ENCODE results near the gene GRID1.

The GRID1 gene

DNA sequence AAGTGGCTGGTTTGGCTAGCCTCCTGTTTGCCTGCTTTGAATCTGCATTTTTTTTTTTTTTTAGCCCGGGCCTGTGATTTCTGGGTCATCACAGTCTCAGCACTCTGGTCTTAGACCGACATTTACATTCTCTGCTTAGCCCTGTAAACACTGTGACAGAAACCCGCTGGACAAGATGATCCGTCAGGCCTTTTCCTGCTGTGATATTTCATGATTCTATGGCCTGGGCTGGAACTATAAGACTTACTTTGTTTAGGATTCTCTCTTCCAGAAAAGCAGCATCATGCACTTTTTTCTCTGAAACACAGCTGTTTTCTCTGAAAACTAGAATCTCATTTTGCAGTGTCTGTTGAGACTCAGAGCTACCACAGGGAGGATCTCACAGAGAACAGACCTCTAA lies 705.5 kb downstream of the GRID1 start:
- DNase-seq (ENCODE audit: low read depth, low spot score), result no peak

DNA sequence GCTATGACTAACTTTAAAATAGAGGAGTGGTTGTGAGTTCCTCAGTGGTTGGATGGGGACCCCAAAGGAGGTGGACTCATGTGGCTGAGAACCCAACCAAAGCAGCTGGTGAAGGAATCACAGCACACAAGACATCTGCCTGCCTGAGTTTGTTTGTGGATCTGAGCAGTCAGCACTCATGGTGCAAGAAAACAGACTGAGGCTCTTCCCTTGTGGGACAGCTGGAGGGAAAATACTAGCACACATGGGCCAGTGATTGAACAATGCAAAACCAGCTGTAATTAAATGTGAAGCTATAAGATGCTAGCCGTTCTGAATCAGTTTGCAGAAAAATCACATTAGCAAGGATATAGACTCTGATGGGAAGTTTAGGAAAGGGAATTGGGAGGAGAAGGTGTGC lies 707.3 kb downstream of the GRID1 start:
- no peak for DNase-seq (ENCODE audit: low read depth, low spot score)

DNA sequence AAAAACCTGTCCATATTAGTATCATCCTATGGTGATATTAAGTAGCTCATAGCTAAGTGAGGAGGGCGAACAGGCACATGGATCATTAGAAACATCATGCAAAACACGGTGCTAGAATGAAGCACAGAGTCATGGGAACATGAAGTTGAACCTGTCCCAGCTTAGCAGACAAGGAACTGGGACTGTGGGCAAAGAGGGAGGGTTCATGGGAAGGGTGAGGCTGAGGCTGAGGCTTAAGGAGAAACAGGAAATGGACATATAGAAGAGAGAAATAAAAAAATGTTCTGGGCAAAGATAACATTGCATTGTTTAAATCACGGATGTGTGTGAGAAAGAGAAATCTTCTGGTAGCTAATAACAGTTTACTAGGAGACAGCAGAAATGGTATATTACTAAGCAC lies 708.1 kb downstream of the GRID1 start:
- DNase-seq (ENCODE audit: low read depth, low spot score), result no peak

DNA sequence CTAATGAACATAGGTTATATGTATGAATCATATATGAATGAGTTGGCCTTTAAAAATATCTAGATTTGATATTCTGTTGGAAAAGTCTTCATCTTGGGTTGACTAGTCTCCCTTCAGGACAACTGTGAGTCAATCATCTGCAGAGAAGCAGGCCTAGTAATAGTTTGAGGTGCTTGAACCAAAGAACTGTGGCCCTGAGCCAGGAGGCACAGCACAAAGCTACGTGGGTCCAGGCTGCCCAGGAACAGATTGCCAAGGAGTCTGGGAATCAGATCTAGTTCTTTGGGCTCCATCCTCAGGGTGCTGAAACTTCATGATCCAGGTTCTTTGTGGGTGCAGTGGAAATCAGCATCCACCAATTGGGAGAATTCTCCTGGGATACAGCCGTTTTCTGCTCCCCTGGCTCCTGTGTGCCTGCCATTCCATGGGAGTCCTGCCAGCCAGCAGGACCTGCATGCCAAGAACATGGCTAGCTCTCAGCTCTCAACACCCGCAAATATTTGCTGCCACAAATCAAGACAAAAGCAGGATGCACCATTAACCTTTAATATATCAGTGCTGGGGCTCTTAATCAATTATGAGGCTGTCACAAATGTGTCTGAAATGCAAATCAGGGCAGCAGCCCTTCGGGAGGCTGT lies 709.0 kb downstream of the GRID1 start:
- DNase-seq (ENCODE audit: low read depth, low spot score), result peak; percentile 62

DNA sequence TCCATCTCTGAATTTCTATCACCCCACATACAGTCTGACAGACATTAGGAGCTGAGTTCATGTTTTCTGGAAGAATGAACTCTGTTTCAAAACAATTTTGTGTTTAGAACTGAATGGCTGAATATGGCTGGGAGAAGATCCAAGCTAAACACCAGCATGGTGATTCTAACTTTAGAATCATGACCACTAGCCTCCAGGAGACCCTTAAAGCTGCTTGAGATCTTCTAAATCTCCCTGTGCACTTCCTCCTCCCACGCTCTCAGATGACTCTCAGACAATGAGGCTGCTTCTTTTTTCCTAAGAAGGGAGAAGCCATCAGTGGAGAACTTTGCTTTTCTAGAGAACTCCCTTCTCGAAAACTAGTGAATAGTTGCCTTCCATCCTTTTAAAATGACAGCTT lies 711.2 kb downstream of the GRID1 start:
- DNase-seq (ENCODE audit: low read depth, low spot score), result peak; percentile 68

DNA sequence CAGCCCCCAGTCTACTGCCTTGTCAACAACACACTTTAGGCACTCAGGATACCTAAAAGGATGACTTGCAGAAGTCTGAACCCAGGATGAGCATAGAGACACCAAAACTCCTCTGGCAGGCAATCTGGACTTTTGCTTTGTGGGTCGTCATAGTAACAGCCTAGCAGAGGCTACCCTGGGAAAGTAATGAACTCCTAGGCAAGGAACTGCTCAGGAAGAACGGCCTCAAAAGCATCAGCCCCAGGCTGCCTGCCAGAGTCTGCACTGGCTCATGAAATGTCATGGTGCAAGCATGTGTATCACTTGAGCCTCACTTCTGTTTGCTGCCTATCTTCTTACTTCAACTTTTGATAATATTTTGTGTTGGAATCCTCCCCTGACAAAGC lies 715.1 kb downstream of the GRID1 start:
- DNase-seq (ENCODE audit: low read depth, low spot score), result peak; percentile 39

DNA sequence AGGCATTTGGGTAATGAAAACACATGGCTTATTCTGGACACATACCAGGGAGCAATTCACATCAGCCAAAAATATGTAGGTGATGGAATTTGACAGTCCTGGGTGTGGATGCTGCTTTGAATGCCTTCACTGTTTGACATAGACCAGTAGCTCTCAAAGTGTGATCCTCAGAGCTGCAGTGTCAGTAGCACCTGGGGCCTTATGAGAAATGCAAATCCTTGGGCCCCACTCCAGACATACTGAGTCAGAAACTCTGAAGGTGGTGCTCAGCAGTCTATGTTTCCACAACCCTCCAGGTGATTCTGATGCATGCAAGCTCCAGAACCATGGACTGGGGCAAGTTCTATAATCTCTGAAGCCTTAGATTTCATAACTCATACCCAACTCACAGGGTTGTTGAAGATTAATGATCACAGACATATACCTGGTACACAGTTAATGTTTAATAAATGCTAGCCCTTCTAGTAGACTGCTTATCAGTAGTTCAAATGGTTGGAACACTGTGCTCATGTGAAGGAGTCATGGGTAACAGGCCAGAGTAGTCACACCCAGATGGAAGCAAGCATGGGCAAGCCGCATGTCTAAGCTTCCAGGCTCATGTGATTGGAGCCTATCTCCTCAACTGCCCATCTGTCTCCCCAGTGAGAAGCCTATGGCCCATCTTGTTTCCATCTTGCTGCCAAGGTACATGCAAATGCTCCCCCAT lies 715.7 kb downstream of the GRID1 start:
- no peak for DNase-seq (ENCODE audit: low read depth, low spot score)

DNA sequence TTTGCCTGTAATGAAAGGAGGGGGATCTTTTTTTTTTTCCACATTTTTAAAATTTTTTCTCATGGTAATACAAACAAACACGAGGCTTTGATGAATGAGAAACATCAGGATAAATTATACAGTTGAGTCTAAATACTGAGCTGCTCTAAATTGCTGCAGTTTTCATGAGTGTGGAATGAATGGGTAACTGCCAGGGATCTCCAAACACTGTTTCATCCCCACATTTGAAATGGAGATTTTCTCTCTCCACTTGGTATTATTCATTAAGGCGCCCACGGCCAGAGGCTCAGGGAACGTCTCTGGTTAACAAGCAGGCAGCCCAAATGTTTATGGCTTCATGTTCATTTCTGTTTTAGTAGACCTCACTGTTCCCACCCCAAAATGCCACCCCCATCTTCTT lies 717.1 kb downstream of the GRID1 start:
- peak; percentile 74 for DNase-seq (ENCODE audit: low read depth, low spot score)

DNA sequence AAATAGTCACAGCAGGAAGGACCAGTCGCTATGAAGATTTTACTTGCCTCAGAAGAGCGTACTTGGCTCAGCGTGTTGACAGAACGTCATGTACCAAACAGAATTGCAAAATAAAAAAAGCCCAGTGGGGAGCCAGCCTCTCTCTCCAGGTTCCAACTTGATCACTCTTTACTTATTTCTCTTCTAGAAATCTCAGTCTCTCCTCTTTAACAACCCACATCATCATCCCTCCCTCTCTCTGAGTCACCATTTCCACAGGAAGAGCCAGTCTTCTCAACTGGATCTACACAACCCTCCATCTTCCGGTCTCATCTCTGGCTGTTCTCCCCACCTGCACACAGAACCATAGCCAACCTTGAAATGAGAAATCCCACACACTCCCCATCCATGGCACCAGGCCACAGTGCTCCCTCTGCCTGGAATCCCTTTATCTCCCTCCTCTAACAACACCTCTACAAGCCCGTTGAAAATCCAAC lies 718.3 kb downstream of the GRID1 start:
- DNase-seq (ENCODE audit: low read depth, low spot score), result peak; percentile 31

DNA sequence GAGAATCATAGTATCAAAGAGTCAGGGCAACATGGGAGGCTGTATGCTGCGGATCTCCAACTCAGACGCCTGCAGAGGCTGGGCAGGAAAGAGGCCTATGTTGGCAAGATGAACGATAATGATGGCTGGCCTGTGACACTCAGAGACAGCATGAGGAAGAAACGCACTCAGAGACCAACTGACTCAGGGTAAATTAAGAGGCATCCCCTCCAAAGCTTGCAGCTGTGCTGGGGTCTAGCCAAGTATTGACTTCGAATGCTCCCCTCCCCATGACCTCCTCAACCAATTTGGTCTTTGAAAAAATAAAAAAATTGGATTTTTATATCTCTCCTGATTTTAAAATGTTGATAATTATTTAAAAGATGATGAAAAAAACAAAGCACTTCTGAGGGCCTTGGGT lies 718.9 kb downstream of the GRID1 start:
- no peak for DNase-seq (ENCODE audit: low read depth, low spot score)

DNA sequence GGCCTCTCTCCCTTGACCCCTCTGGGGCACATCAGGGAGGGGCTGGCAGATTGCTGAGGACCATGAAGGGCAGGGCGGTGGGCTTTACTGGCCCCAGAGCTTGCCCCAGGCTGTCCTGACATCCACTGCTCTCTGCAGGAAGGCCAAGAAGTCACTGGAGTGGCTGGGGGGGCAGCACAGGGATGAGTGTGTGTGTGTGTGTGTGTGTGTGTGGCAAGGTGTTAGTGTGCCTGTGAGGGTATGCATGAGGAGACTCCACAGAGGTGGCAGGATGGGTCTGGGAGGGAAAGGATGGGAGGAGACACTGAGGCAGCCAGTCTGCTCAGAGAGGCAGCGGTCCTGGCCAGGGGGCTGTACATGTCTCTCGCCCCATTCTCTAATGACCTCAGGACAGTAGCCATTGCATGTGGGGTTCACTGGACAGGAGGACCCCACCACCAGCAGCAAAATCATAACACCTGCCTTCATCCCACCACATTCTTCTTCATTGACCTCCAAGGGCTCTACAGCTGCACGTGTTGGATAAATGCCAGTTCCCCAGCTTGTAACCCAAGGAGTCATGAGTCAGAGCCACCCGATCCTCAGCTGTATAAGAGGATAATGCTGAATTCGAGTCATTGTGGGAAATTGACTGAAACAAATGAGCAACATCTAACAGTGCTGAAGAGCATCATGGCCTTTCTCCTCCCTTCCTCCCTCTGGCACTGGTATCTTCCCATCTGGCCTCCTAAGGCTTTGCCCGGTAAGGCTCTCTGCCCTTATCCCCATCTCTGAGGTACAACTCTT lies 720.5 kb downstream of the GRID1 start:
- DNase-seq (ENCODE audit: low read depth, low spot score), result peak; percentile 65

DNA sequence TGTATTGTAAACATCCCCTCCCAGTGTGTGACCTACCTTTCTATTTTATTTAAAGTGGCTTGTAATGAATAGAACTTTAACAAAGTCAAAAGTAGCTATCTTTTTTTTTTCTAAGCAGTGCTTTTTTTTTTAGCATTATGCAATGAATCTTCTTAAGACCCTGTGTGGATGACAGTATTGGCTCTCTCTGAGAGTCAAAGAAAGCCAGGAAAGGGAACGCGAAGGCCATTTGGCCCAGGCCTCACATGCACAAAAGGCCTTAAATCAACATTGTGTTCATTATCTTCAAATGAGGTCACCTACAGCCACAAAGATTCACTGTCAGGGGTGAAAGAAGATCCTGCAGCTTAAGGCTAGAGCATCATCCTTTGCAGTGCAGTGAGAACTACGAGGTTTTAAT lies 721.5 kb downstream of the GRID1 start:
- no peak for DNase-seq (ENCODE audit: low read depth, low spot score)

DNA sequence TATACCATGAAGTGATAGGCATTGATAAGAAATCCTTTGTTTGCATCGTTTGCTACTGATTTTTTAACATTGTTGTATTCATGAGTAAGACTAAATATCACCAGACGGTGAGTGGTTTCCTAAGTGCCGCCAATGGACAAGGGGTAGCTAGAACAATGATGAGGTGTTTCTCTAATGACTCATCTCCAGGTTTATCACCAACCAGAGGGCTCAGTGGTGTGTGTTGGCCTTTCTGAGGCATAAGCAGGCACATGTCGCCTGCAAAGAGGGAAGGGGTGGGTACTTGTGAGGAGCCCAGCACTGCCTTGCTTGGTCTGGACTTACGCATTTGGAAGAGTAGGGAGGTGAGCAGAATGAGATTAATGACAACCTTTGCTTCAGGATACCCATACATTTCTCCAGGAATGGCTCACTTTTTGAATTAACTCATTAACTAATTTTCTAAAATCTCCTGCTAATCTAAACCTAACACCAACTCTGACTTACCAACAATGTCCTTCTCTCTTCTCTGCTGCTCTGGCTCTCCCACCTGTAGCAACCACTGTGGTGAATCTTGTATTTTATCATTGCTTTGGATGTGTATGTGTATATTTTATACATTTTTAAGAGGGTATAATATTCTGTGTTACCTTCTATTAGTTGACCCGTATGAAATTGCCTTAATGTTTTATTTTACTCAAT lies 722.6 kb downstream of the GRID1 start:
- peak; percentile 47 for DNase-seq (ENCODE audit: low read depth, low spot score)

DNA sequence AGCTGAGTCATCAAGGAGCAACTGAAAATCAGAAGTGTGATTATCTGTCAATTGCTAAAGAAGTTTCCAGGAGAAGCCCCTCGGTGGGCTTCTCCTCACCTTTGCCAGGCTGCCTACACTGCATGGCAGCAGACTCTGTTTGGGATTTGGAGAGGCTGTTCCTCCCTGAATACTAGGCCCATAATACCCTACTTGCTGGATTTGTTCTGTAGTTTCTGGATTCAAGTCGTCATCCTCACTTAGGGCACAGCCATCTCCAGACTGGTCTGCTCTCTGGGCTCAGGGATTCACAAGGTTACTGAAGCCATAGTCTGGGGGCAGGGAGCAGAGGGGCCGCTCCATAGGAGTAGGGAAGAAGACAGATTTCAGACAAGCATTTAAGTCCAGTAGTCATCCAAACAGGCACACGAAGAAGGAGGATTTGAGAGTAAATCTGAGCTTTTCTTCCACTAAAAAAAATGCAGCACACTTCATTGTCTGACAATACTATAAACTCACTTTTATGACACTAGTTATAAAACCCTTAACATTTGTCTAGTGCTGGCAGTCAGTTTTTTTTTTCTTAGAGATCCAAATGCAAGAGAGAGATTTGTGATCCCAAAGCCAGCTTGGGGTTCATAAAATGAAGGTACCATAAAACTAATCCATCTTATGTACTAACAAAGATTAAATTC lies 723.3 kb downstream of the GRID1 start:
- DNase-seq (ENCODE audit: low read depth, low spot score), result no peak

DNA sequence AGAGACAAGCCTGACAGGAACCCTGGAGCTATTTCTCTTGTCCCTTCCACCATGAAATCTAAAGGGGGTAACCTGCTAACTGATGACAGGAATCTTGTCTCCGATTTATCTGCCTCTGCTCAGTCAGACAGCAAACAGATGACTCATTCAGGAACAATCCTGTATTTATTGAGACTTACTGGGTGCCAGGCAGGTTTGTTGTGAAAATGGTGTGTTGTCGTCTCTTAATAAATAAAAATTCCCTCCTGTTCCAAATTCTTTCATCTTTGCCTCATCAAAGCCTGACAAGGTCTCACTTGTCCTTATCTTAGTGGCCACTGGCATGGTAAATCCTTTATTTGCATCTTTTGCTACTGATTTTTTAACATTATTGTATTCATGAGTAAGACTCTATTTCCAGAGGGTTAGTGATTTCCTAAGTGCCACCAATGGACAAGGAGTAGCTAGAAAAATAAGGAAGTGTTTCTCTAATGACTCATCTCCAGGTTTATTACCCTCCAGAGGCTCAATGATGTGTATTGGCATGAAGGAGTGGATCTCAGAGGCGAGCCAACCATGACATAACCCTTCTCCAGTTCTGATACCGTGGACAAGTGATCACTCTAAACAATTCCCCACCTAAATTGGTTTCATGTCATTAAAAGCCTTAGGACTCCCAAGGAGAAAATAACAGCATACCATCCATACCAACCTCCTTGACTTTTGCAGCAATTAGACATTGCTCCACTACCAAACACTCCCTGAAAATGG lies 724.0 kb downstream of the GRID1 start:
- DNase-seq (ENCODE audit: low read depth, low spot score), result peak; percentile 78

DNA sequence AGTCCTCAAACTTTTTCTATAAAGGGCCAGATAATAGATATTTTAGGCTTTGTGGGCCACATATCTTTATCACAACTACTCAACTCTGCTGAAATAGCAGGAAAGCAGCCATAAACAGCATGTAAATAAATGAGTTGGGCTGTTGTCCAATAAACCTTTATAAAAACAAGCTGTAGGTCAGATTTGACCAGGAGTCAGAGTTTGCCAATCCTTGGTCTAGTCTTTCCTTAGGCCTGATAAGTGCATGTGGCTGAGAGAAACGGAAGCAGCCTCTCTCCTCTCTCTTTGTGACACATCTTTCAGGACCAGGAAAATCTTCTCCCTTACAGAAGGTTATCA lies 724.5 kb downstream of the GRID1 start:
- no peak for DNase-seq (ENCODE audit: low read depth, low spot score)

DNA sequence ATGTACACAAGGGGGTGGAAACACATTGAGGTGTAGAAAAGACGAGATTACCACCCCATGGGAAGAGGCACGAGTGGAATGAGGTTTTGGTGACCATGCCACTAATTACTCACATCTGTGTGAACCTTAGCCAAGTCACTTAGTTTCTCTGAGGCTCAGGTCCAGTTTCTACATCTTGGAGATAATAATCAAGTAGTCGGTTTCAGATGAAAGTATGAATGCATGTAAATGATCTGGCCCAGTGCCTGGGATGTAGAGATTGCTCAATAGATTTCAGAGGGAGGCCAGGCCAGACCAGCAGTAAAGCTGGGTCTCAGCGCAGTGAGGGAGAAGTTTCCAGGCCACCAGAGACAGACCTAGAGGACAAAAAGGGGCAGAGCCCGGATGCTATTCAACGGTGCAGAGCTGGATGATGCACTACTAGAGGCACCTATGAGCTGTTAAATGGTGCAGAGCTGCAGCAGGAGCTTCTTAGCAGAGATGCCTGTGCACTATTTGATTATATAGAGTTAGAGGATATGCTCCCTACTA lies 725.1 kb downstream of the GRID1 start:
- peak; percentile 23 for DNase-seq (ENCODE audit: low read depth, low spot score)

DNA sequence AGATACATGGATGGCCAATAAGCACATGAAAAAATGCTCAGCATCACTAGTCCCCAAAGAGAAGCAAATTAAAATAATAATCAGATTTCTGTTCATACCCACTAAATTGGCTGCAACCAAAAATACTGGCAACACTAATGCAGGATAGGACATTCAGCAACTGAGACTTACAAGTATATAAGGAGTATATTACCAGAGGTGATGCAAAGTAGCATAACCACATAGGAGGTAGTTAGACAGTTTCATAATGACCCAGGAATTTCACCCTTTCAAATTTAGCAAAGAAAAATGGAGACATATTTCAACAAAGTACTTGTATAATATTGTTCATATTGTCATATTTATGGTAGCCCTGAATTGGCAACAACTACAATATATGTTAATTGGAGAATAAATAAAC lies 727.8 kb downstream of the GRID1 start:
- no peak for DNase-seq (ENCODE audit: low read depth, low spot score)

DNA sequence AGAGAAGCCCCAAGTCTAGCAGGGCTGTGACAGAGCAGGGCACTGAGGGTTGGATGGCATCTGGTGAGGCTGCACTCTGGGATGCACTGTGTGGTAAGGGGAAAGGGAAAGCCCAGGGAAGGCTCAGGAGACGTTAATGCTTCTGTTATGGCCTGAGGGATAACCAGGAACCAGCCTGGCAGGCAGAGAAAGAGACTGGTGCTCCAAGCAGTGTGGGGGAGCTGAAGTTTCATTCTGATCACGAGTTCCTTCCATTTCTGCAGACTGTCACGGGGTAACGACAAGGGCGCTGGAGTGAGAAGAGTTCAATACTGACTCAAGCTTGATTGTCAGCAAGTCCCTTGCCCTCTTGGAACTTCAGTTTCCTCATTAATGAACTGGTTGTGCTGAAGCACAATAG lies 730.9 kb downstream of the GRID1 start:
- DNase-seq (ENCODE audit: low read depth, low spot score), result no peak

DNA sequence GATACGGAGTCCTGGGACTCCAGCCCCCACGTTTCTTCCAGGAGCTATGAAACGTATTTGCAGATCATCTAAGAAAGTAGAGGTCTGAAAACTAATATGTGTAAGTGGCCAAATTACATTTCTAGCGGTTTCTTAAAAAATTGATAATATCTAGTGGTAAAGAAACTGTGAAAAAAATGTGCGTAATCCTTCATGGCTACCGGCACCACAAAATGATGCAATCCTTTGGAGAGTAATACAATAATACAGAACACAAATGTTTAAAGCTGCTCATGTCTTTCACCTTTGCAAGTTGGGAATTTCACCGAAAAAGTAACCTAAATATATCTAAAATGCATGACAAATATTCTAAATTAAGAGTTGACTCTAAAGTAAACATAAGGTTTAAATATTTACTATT lies 742.1 kb downstream of the GRID1 start:
- no peak for DNase-seq (ENCODE audit: low read depth, low spot score)

DNA sequence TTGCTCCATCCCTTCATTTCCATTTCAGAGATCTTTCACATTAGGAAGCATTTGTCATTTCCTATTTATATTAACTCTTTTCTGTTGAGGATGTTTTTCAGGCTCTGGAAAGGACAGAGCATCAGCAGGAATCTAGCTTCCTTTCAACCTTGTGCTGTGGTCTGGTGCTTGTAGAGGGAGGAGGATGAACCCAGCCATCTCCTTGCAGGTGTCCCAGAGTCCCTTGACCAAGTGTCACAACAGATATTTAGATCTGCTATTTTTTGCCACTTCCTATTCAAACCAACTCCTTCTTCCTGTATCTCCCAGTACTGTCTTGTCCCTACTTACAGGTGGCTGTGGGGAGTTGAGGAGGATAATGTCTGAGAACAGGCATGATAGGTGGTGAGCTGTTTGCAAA lies 742.8 kb downstream of the GRID1 start:
- DNase-seq (ENCODE audit: low read depth, low spot score), result no peak

All from astrocyte of the hippocampus (primary cell).